ENCODE results near the gene D2HGDH. TPM values are rescaled to one million over a fixed set of nuclear protein-coding genes. Genes with fewer than 3 reads are reported as not detected.

The D2HGDH gene
- total and polyA plus RNA-seq, 10 of the 15 experiments (the other 5 are each of a cell fraction or from before 2014, with no cell fraction given), result 0.52 to 32.1 (median 11.0) TPM

DNA sequence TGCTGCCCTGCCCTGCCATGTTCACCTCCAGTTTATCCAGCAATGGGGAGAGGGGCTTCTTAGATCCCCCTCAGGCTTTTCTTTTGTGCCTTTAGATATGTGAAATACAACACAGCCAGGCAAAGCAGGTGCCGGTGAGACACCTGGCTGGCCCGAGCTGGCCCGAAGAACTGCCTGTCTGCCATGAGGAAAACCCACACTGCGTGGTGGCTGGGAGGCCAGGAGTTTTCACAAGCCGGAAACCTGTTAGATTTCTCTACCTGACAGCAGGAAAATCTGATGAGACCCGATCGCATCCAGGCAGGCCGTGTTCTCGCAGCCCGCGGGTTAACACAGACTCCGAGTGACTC lies 36.5 kb downstream of the D2HGDH start (continued):
- TF ChIP-seq PKNOX1 (IDR thresholded peaks at IDR 0.05) (no peak), RELA (IDR thresholded peaks at IDR 0.05; ENCODE audit: borderline replicate concordance, partially characterized antibody) (no peak), CBX5 (IDR thresholded peaks at IDR 0.05; ENCODE audit: low read depth) (no peak)

DNA sequence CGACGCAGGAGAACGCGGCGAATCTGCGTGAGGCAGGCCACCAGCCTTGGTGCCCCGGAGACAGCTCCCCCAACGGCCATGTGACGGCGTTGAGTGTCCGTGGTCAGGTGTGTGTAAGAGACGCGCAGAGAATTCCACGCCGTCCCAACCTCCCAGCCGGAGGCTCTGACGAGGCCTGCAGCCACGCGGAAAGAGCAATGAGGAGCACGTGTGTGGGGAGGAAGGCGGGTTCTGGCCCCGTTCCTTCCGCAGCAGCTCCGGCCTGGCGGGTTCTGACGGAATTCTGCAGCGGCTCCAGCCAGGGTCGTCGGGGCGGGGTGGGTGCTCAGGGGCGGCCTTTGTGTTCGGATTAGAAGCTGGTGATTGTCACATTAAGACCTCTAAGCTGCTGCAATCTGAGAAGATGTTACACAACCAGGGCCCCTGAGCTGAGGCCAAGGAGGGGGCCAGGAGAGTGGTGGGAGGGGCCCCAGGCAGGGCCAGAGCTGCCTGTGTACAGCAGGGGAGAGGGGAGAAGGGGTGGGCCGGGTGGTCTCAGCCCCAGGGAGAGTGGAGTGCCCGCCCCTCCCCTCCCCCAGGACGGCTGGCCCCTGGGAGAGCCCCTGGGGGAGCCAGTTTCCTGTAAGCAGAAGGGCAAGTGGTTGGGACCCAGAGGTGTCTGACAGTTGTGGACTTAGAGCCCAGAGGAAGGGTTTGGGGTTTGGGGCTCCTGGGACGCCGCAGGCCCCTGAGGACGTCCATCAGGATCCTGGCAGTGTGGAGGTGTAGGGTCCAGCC lies 37.0 kb downstream of the D2HGDH start:
- Histone ChIP-seq H3K36me3 (ENCODE audit: control insufficient read depth in 2 of 2, insufficient read depth in 2 of 2, low read length in 1 of 2) (no peaks in the 10 kb centered on the region), H4K20me1 (ENCODE audit: control insufficient read depth, insufficient read depth) (no peaks in the 10 kb centered on the region), H3K27ac (ENCODE audit: control insufficient read depth, insufficient read depth) (peak overlapping the region; percentile 89), H3K4me2 (ENCODE audit: control insufficient read depth, insufficient read depth) (peak overlapping the region; percentile 97), H3K4me1 (ENCODE audit: control insufficient read depth, insufficient read depth, low read length) (peaks cover 15% of the 10 kb centered on the region), H2AFZ (ENCODE audit: control insufficient read depth, low read depth, low read length) (peak overlapping the region; percentile 87), H3K9me3 (replicated peaks; ENCODE audit: control insufficient read depth, insufficient read depth, low read length) (no peaks in the 10 kb centered on the region), H3K79me2 (ENCODE audit: control insufficient read depth, insufficient read depth, low read length) (no peaks in the 10 kb centered on the region), H3K27me3 (replicated peaks in 1 of 2; ENCODE audit: control insufficient read depth in 2 of 2, insufficient read depth in 2 of 2, low read length in 1 of 2) (no peaks in the 10 kb centered on the region), H3K4me3 (0 out of 2 replicates have a peak overlapping the region, but pooled peaks have one; percentile 23), H3K9ac (ENCODE audit: control insufficient read depth, insufficient read depth, low read length) (peak overlapping the region; percentile 72)
- in situ Hi-C loops (cut with MboI) (no loop called here), intact Hi-C loops (cut with micrococcal nuclease; ENCODE audit: unreplicated experiment) (loop anchor here (1.0 kb wide), 1 partner anchor 105 kb away; no protein-coding TSS in a partner anchor)
- WGBS (ENCODE audit: insufficient coverage, insufficient replicate concordance, low lambda C conversion rate, missing lambda C conversion rate), result 92% methylated on average over 35 of the region's 38 CpGs
- POLR2A ChIA-PET, result no interaction called here
- BruUV-seq (replicated peaks), result TSS peak; percentile 81
- no peak for DNase-seq (ENCODE audit: low read depth, low spot score)
- SMC1A ChIA-PET (ENCODE audit: uncharacterized antibody, unreplicated experiment), result interaction anchor here (1.7 kb wide), 1 partner anchor 15 kb away, joined by 7 read pairs; no protein-coding TSS in a partner anchor
- peak; percentile 61 for ATAC-seq
- FAIRE-seq, result no peak
- TF ChIP-seq IRF5 (IDR thresholded peaks at IDR 0.05; ENCODE audit: borderline replicate concordance) (no peak), MEF2B (IDR thresholded peaks at IDR 0.05; ENCODE audit: partially characterized antibody, poor library complexity, severe bottlenecking) (peak; percentile 29), HDGF (IDR thresholded peaks at IDR 0.05) (peak; percentile 89; the same call in 1 of the 2 replicates), RCOR1 (conservative IDR thresholded peaks at IDR 0.05; ENCODE audit: low read depth, low read length) (no peak), NFYA (IDR thresholded peaks at IDR 0.05; ENCODE audit: borderline replicate concordance, low read depth, low read length) (no peak), POLR2A (IDR thresholded peaks at IDR 0.05; ENCODE audit: low read depth, low read length) (0 out of 2 replicates have a peak, but pooled peaks have one; percentile 13)
- RAD21 ChIA-PET (ENCODE audit: unreplicated experiment), result no interaction called here
- CTCF ChIA-PET, result interaction anchor here (1.4 kb wide), 1 partner anchor 107 kb away, joined by 5 read pairs; no protein-coding TSS in a partner anchor
